Measurements from ENCODE around the gene NONO. TPM values are rescaled to one million over a fixed set of nuclear protein-coding genes. Genes with fewer than 3 reads are reported as not detected.
"Not testable (repeated sequence)": the region's sequence is repeated elsewhere in the genome, so short reads cannot be mapped to it uniquely, and the experiment has no call there.

The NONO gene
- total RNA-seq, 1 experiment from 2014 or later, result 527 TPM

DNA sequence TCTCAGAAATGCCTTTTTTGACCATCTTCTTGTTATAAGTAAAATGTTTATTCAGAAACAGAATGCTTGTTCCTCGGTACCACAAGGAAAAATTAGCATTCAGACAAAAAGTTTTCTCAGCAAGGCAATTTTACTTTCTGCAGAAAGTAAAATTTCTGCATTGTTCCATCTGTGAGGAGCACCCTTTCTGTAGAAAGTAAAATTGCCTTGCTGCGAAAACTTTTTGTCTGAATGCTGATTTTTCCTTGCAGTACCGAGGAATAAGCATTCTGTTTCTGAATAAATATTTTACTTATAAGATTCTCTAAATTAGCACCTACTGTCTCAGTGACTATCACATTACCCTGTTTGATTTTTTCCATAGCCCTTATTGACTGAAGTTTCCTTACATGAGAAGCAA, 43.0 kb downstream of the NONO start:
- in situ Hi-C loops (cut with HindIII; ENCODE audit: low pct_unique_long_range_greater_than_20kb, low sequenced_read_pairs), result no loop called here
- ChIA-PET CTCF (no interaction called here), POLR2A (no interaction called here)
- ATAC-seq (no peak), DNase-seq (ENCODE audit: low read depth, low spot score) (no peak)
- Histone ChIP-seq H3K36me3 (ENCODE audit: control insufficient read depth, insufficient read depth, low read length) (no peaks in the 10 kb centered on the region), H3K9me3 (ENCODE audit: control insufficient read depth, insufficient read depth, low read depth, low read length) (no peaks in the 10 kb centered on the region), H3K27ac (ENCODE audit: low read length) (no peak overlapping the region), H3K4me3 (ENCODE audit: low read depth in 2 of 2, low read length in 2 of 2) (no peak overlapping the region), H3K4me1 (ENCODE audit: control insufficient read depth, insufficient read depth, low read length) (no peaks in the 10 kb centered on the region), H3K27me3 (ENCODE audit: control insufficient read depth, insufficient read depth, low read length) (no peaks in the 10 kb centered on the region)
- intact Hi-C loops (cut with micrococcal nuclease; ENCODE audit: unreplicated experiment), result no loop called here
- BruUV-seq (replicated peaks), result no TSS peak
- TF ChIP-seq, protein P1, sequence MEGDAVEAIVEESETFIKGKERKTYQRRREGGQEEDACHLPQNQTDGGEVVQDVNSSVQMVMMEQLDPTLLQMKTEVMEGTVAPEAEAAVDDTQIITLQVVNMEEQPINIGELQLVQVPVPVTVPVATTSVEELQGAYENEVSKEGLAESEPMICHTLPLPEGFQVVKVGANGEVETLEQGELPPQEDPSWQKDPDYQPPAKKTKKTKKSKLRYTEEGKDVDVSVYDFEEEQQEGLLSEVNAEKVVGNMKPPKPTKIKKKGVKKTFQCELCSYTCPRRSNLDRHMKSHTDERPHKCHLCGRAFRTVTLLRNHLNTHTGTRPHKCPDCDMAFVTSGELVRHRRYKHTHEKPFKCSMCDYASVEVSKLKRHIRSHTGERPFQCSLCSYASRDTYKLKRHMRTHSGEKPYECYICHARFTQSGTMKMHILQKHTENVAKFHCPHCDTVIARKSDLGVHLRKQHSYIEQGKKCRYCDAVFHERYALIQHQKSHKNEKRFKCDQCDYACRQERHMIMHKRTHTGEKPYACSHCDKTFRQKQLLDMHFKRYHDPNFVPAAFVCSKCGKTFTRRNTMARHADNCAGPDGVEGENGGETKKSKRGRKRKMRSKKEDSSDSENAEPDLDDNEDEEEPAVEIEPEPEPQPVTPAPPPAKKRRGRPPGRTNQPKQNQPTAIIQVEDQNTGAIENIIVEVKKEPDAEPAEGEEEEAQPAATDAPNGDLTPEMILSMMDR (IDR thresholded peaks at IDR 0.05), result no peak
- no peak for TF ChIP-seq TCF7L2 (IDR thresholded peaks at IDR 0.05; ENCODE audit: low read depth, low read length)
- no peak for TF ChIP-seq POLR2AphosphoS5 (IDR thresholded peaks at IDR 0.05; ENCODE audit: low read depth, low read length)
- TF ChIP-seq SIN3A (IDR thresholded peaks at IDR 0.05; ENCODE audit: borderline replicate concordance, insufficient read depth, low read depth, low read length), result no peak
- no peak for TF ChIP-seq REST (IDR thresholded peaks at IDR 0.05; ENCODE audit: insufficient read depth in 1 of 2, low read depth in 2 of 2, low read length in 1 of 2)

- H3K4me3 ChIP-seq (ENCODE audit: low read depth in 2 of 2, low read length in 2 of 2); CTCF ChIA-PET; H3K36me3 ChIP-seq (ENCODE audit: control insufficient read depth, insufficient read depth, low read length); POLR2A ChIA-PET; ATAC-seq; intact Hi-C loops (cut with micrococcal nuclease; ENCODE audit: unreplicated experiment); H3K27ac ChIP-seq (ENCODE audit: low read length); in situ Hi-C loops (cut with HindIII; ENCODE audit: low pct_unique_long_range_greater_than_20kb, low sequenced_read_pairs); DNase-seq (ENCODE audit: low read depth, low spot score); BruUV-seq (replicated peaks); H3K27me3 ChIP-seq (ENCODE audit: control insufficient read depth, insufficient read depth, low read length); H3K9me3 ChIP-seq (ENCODE audit: control insufficient read depth, insufficient read depth, low read depth, low read length); H3K4me1 ChIP-seq (ENCODE audit: control insufficient read depth, insufficient read depth, low read length): not testable (repeated sequence)
Measured at GRCh38 chrX:71349151-71349665, 65.8 kb downstream of the NONO start.

- in situ Hi-C loops (cut with HindIII; ENCODE audit: low pct_unique_long_range_greater_than_20kb, low sequenced_read_pairs); CTCF ChIA-PET; DNase-seq (ENCODE audit: low read depth, low spot score); H3K27me3 ChIP-seq (ENCODE audit: control insufficient read depth, insufficient read depth, low read length); H3K27ac ChIP-seq (ENCODE audit: low read length); H3K4me1 ChIP-seq (ENCODE audit: control insufficient read depth, insufficient read depth, low read length); H3K36me3 ChIP-seq (ENCODE audit: control insufficient read depth, insufficient read depth, low read length); ATAC-seq; POLR2A ChIA-PET; H3K9me3 ChIP-seq (ENCODE audit: control insufficient read depth, insufficient read depth, low read depth, low read length); intact Hi-C loops (cut with micrococcal nuclease; ENCODE audit: unreplicated experiment); BruUV-seq (replicated peaks); H3K4me3 ChIP-seq (ENCODE audit: low read depth in 2 of 2, low read length in 2 of 2): not testable (repeated sequence)
Measured at GRCh38 chrX:71349867-71350266, 66.4 kb downstream of the NONO start.

Other genes starting within 250 kb of the NONO start
- 117 TPM for gene SNX12, start 215.3 kb upstream of the NONO start, total RNA-seq (2021; ENCODE audit: unreplicated experiment)
- gene FOXO4, start 187.8 kb upstream of the NONO start, total RNA-seq (2021; ENCODE audit: unreplicated experiment), result 2.9 TPM
- gene CXorf65, start 176.9 kb upstream of the NONO start, total RNA-seq (2021; ENCODE audit: unreplicated experiment), result not detected
- gene IL2RG, start 172.1 kb upstream of the NONO start, total RNA-seq (2021; ENCODE audit: unreplicated experiment), result 0.28 TPM
- 42.0 TPM for gene MED12, start 165.0 kb upstream of the NONO start, total RNA-seq (2021; ENCODE audit: unreplicated experiment)
- 0.28 TPM for gene NLGN3, start 138.8 kb upstream of the NONO start, total RNA-seq (2021; ENCODE audit: unreplicated experiment)
- 0.28 TPM for gene GJB1, start 60.4 kb upstream of the NONO start, total RNA-seq (2021; ENCODE audit: unreplicated experiment)
- 40.2 TPM for gene ZMYM3, start 29.5 kb upstream of the NONO start, total RNA-seq (2021; ENCODE audit: unreplicated experiment)
- gene ITGB1BP2, start 18.1 kb downstream of the NONO start, total RNA-seq (2021; ENCODE audit: unreplicated experiment), result 1.4 TPM
- 38.3 TPM for gene TAF1, start 82.7 kb downstream of the NONO start, total RNA-seq (2021; ENCODE audit: unreplicated experiment)
- 174 TPM for gene OGT, start 249.5 kb downstream of the NONO start, total RNA-seq (2021; ENCODE audit: unreplicated experiment)